Body of pancreas (tissue), 4 donors: ENCODE data around the gene IRAK4. TPM values are rescaled to one million over a fixed set of nuclear protein-coding genes. Genes with fewer than 3 reads are reported as not detected.

Experiments used
- ATAC-seq: fragments of 150-250 bp; one replicate; pipeline ENCODE4 v1.9.1; 2016
- DNase-seq, 4 donors: peaks; one replicate each; pipeline ENCODE4 v3.0.0-alpha.2; 2019
- H3K27ac ChIP-seq, 4 donors: fragments of 200-600 bp; sonication (generic); 1 replicate in 3 of 4; 2 replicates in 1 of 4; pipeline versions ENCODE4 v1.5.1 to v1.6.1; 2016 to 2019; ENCODE audit warnings: mild to moderate bottlenecking in 1 of 4, mixed read lengths in 1 of 4, moderate library complexity in 1 of 4
- H3K27me3 ChIP-seq, 2 donors: fragments of 200-600 bp; sonication (generic); one replicate each; pipeline ENCODE4 v1.6.0; 2016; ENCODE audit warnings: mild to moderate bottlenecking in 1 of 2
- H3K36me3 ChIP-seq, 2 donors: fragments of 200-600 bp; sonication (generic); replicated peaks in 1 of 2; 2 replicates each; pipeline ENCODE4 v1.5.1; 2016; ENCODE audit warnings: low read depth in 2 of 2; ENCODE audit not compliant: insufficient read depth in 1 of 2
- H3K4me1 ChIP-seq: fragments of 200-600 bp; sonication (generic); one replicate; pipeline ENCODE4 v1.6.0; 2016
- H3K4me3 ChIP-seq, 2 donors: fragments of 200-600 bp; sonication (generic); 1 replicate in 1 of 2; 2 replicates in 1 of 2; pipeline ENCODE4 v1.5.1; 2016 to 2019
- H3K9me3 ChIP-seq, 3 donors: fragments of 200-600 bp; sonication (generic); 1 replicate in 2 of 3; 2 replicates in 1 of 3; pipeline ENCODE4 v1.5.1; 2016
- POLR2A ChIP-seq, 3 donors: fragments of 450-650 bp; IDR thresholded peaks; one replicate each; pipeline ENCODE4 v1.6.1; 2016; ENCODE audit warnings: antibody characterized with exemption in 3 of 3, mild to moderate bottlenecking in 2 of 3
- WGBS, 2 donors: methylation state at CpG; one replicate each; pipeline ENCODE4 v1.1.5; 2017; 5-methylcytosine and 5-hydroxymethylcytosine counted together
- intact Hi-C: fragments of 100-400 bp; cut with DNase I; formaldehyde crosslinking; loops from one replicate; pipeline ENCODE4 v1.15.1; 2023
- total RNA-seq, 2 donors: library from RNA; depleted of rRNA; stranded (reverse); fragments of >200 nt; gene quantifications; one replicate each; pipeline ENCODE4 v1.1.0, GENCODE V29; 2016
- TF ChIP-seq, protein P1 (sequence below), 7 experiments: fragments of 450-650 bp in 4 of 7; fragments of 200-600 bp in 3 of 7; sonication (generic) in 3 of 7; IDR thresholded peaks; one replicate each; pipeline ENCODE4 v1.5.1; 2016 to 2019; ENCODE audit warnings: antibody characterized with exemption in 7 of 7

Gene IRAK4
- total RNA-seq, 2 donors from 2014 or later: 17.5 to 33.7 TPM

DNA sequence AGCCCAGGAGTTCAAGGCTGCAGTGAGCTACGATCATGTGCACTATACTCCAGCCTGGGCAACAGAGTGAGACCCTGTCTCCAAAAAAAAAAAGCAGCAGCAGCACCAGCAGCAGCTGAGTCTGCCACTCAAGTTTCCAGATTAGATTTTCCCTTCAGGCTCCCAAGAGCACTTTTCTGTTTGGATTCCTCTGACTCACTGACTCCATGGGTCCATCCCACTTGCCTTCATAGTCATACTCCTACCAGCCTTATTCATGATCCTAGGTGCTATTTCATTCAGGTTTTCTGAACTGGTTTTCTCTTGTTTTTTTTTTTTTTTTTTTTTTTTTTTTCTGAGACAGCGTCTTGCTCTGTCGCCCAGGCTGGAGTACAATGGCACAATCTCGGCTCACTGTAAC is 54.2 kb downstream of the IRAK4 start:
- H3K36me3 ChIP-seq: no peaks in the 10 kb centered on the region
- intact Hi-C loops: no loop called here
- DNase-seq (no peak), ATAC-seq (no peak)
- H3K4me3 ChIP-seq: no peak overlapping the region
- no peak for TF ChIP-seq POLR2A (IDR thresholded peaks at IDR 0.05)
- TF ChIP-seq, protein P1, sequence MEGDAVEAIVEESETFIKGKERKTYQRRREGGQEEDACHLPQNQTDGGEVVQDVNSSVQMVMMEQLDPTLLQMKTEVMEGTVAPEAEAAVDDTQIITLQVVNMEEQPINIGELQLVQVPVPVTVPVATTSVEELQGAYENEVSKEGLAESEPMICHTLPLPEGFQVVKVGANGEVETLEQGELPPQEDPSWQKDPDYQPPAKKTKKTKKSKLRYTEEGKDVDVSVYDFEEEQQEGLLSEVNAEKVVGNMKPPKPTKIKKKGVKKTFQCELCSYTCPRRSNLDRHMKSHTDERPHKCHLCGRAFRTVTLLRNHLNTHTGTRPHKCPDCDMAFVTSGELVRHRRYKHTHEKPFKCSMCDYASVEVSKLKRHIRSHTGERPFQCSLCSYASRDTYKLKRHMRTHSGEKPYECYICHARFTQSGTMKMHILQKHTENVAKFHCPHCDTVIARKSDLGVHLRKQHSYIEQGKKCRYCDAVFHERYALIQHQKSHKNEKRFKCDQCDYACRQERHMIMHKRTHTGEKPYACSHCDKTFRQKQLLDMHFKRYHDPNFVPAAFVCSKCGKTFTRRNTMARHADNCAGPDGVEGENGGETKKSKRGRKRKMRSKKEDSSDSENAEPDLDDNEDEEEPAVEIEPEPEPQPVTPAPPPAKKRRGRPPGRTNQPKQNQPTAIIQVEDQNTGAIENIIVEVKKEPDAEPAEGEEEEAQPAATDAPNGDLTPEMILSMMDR (IDR thresholded peaks at IDR 0.05): no peak
- H3K27ac ChIP-seq: no peak overlapping the region
- H3K4me1 ChIP-seq: no peaks in the 10 kb centered on the region
- WGBS, 2 donors: 88 to 91% methylated on average over 4 of the region's 4 CpGs
- H3K9me3 ChIP-seq: no peaks in the 10 kb centered on the region
- H3K27me3 ChIP-seq: no peaks in the 10 kb centered on the region

DNA sequence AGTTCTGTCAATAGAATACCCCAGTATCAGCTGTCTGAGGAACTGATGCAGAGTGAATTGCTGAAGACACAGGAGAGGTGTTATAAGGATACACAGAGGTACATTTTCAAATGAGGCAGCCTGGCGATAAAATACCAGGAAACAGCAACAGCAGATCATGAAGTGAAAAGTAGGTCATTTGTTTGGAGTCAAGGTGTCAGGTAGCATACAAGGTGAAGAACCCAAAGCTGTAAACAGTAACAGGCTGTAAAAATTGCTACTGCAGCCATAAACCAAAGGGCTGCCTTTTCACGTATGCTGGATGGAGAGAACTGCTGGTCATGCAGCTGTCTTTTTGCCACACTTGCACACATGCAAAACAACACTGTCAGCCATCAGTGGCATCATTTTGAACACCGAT is 56.7 kb downstream of the IRAK4 start:
- intact Hi-C loops: no loop called here
- 72 to 78% methylated on average over 3 of the region's 3 CpGs for WGBS, 2 donors
- H3K36me3 ChIP-seq: no peaks in the 10 kb centered on the region

DNA sequence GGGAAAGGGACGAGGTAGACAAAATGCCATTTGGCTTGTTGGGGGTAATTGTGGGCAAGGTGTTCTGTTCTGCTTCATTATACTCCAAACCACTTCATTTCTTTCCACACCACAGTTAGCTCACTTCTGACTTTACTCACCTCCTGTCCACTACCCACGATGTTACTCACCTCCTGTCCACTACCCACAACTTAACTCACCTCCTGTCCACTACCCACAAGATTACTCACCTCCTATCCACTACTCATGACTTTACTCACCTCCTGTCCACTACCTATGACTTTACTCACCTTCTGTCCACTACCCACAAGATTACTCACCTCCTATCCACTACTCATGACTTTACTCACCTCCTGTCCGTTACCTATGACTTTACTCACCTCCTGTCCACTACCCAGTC is 57.4 kb downstream of the IRAK4 start:
- TF ChIP-seq, protein P1 (IDR thresholded peaks at IDR 0.05): no peak

More for the DNA sequence above, 56.7 kb downstream of the IRAK4 start:
- TF ChIP-seq, protein P1 (IDR thresholded peaks at IDR 0.05): no peak
- no peak for TF ChIP-seq POLR2A (IDR thresholded peaks at IDR 0.05)
- no peak overlapping the region for H3K27ac ChIP-seq
- H3K4me3 ChIP-seq: no peak overlapping the region
- ATAC-seq (no peak), DNase-seq (no peak)
- no peaks in the 10 kb centered on the region for H3K9me3 ChIP-seq
- H3K27me3 ChIP-seq: no peaks in the 10 kb centered on the region
- no peaks in the 10 kb centered on the region for H3K4me1 ChIP-seq

DNA sequence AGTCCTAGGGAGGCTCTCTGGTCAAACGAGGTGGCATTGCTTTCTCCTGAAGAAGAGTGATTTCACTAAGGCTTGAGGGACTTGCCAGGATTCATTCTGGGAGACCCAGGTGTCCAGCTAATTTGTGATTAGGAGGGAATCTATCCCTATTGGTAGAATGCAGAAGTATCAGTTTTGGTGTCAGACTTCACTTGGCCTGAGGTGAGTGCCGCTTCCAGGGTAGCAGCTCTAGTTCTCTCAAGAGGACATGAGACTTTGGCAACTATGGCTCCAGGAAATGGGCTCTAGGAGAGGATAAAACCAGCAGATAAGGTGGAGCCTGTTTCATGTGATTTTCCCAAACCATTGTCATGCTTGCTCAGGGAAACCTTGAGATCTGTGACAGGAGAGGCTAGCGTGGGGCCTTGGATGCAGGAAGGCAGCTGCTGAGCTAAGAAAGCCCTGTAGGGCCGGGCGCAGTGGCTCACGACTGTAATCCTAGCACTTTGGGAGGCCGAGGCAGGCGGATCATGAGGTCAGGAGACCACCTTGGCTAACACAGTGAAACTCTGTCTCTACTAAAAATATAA is 65.5 kb downstream of the IRAK4 start:
- H3K4me1 ChIP-seq: no peaks in the 10 kb centered on the region
- intact Hi-C loops: no loop called here
- 84 to 91% methylated on average over 8 of the region's 8 CpGs for WGBS, 2 donors
- no peak overlapping the region for H3K4me3 ChIP-seq
- DNase-seq: no peak
- no peaks in the 10 kb centered on the region for H3K27me3 ChIP-seq
- no peaks in the 10 kb centered on the region for H3K9me3 ChIP-seq
- no peak for TF ChIP-seq POLR2A (IDR thresholded peaks at IDR 0.05)
- TF ChIP-seq, protein P1 (IDR thresholded peaks at IDR 0.05): no peak
- no peak for ATAC-seq
- H3K27ac ChIP-seq: no peak overlapping the region
- no peaks in the 10 kb centered on the region for H3K36me3 ChIP-seq

More for the DNA sequence above, 57.4 kb downstream of the IRAK4 start:
- Histone ChIP-seq H3K4me1 (no peaks in the 10 kb centered on the region), H3K4me3 (no peak overlapping the region), H3K27me3 (no peaks in the 10 kb centered on the region), H3K9me3 (no peaks in the 10 kb centered on the region), H3K36me3 (no peaks in the 10 kb centered on the region), H3K27ac (no peak overlapping the region)
- DNase-seq (no peak), ATAC-seq (no peak)
- intact Hi-C loops: no loop called here
- 77 to 81% methylated on average over 3 of the region's 3 CpGs for whole genome bisulfite sequencing, 2 donors

DNA sequence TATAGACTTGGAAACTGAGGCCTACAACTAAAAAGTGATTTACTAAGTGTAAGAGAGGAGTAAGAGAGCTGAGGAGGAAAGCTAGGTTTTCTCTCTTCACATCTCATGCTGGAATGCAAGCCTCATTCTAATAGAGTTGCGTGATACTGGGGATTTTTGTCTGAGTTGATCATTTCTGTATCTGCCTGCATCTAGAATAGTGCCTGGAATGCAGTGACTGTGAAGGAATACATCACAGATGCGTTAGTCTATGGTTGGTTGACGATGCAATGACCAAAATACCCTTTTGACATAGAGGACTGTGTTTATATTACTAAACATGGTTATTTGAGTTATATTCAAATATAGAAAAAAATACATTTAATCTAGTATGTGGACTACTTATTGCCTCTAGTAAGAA is 67.9 kb downstream of the IRAK4 start:
- Histone ChIP-seq H3K36me3 (no peaks in the 10 kb centered on the region), H3K4me1 (no peaks in the 10 kb centered on the region), H3K27me3 (no peaks in the 10 kb centered on the region), H3K27ac (no peak overlapping the region), H3K4me3 (no peak overlapping the region), H3K9me3 (no peaks in the 10 kb centered on the region)
- intact Hi-C loops: no loop called here
- no peak for DNase-seq
- TF ChIP-seq, protein P1 (IDR thresholded peaks at IDR 0.05): no peak
- TF ChIP-seq POLR2A (IDR thresholded peaks at IDR 0.05): no peak
- 87 to 93% methylated on average over 3 of the region's 3 CpGs for WGBS, 2 donors
- no peak for ATAC-seq
